GM13977 (cell line): ENCODE results near the gene RGMA.

Experiments
- DNase-seq: peaks from one replicate; pipeline ENCODE4 v3.0.0; 2012; ENCODE audit warnings: low spot score
- CTCF ChIP-seq: IDR thresholded peaks from 2 replicates; pipeline ENCODE4 v1.5.1; 2012; ENCODE audit warnings: mild to moderate bottlenecking, control low read depth; ENCODE audit not compliant: insufficient read depth; ENCODE audit errors: extremely low read depth, missing control alignments
- in situ Hi-C: fragments of 300-500 bp; cut with MboI; formaldehyde crosslinking; loops from one replicate; pipeline ENCODE4 v1.12.0; 2022; ENCODE audit warnings: low sequenced_read_pairs, low pct_unique_long_range_greater_than_20kb, mixed read lengths, inconsistent platforms; ENCODE audit not compliant: unreplicated experiment

RGMA gene

GRCh38 chr15:93127286-93127685, 38.3 kb upstream of the RGMA start:
- in situ Hi-C loops, result no loop called here
- no peak for DNase-seq
- TF ChIP-seq CTCF, result no peak

- TF ChIP-seq CTCF, result no peak
- DNase-seq, result no peak
- in situ Hi-C loops, result no loop called here
These were observed 37.6 kb upstream of the RGMA start for GRCh38 chr15:93126599-93126998.

- no peak for DNase-seq
- in situ Hi-C loops, result no loop called here
- TF ChIP-seq CTCF, result no peak
These were observed 37.1 kb upstream of the RGMA start for GRCh38 chr15:93126148-93126547.

GRCh38 chr15:93124126-93124525, 35.1 kb upstream of the RGMA start:
- in situ Hi-C loops, result no loop called here
- no peak for TF ChIP-seq CTCF
- no peak for DNase-seq

- no peak for TF ChIP-seq CTCF
- no peak for DNase-seq
- in situ Hi-C loops, result no loop called here
These were observed 33.2 kb upstream of the RGMA start for GRCh38 chr15:93121973-93122910.

- in situ Hi-C loops, result no loop called here
- TF ChIP-seq CTCF, result no peak
- DNase-seq, result no peak
These were observed 32.1 kb upstream of the RGMA start for GRCh38 chr15:93121107-93121506.
